Transverse colon (tissue), 4 donors: ENCODE results near the gene DNAL4. TPM values are rescaled to one million over a fixed set of nuclear protein-coding genes. Genes with fewer than 3 reads are reported as not detected.

Source experiments
- DNase-seq: peaks from one replicate; pipeline ENCODE4 v3.0.0-alpha.2; 2019
- H3K27ac ChIP-seq, 4 donors: fragments of 200-600 bp; sonication (generic); 2 replicates each; pipeline ENCODE4 v1.5.1; 2016 to 2018; ENCODE audit warnings: inconsistent platforms in 4 of 4
- H3K27me3 ChIP-seq: fragments of 200-600 bp; sonication (generic); 2 replicates; pipeline ENCODE4 v1.5.1; 2017; ENCODE audit warnings: inconsistent platforms
- H3K36me3 ChIP-seq, 4 donors: fragments of 200-600 bp; sonication (generic); 2 replicates each; pipeline ENCODE4 v1.5.1; 2017 to 2019; ENCODE audit warnings: inconsistent platforms in 4 of 4
- H3K4me1 ChIP-seq, 4 donors: fragments of 200-600 bp; sonication (generic); 2 replicates each; pipeline ENCODE4 v1.5.1; 2017 to 2020; ENCODE audit warnings: inconsistent platforms in 4 of 4
- H3K4me3 ChIP-seq, 4 donors: fragments of 200-600 bp; sonication (generic); 1 replicate in 1 of 4; 2 replicates in 3 of 4; pipeline versions ENCODE4 v1.5.1 to v1.6.1; 2017 to 2019; ENCODE audit warnings: inconsistent platforms in 4 of 4
- H3K9me3 ChIP-seq, 2 donors: fragments of 200-600 bp; sonication (generic); 2 replicates each; pipeline ENCODE4 v1.5.1; 2017 to 2019; ENCODE audit warnings: inconsistent platforms in 2 of 2
- CTCF ChIP-seq, 5 experiments: fragments of 200-600 bp in 3 of 5; fragments of 450-650 bp in 2 of 5; sonication (generic) in 3 of 5; IDR thresholded peaks; 1 replicate in 2 of 5; 2 replicates in 3 of 5; pipeline ENCODE4 v1.5.1; 2016 to 2017; ENCODE audit warnings: antibody characterized with exemption in 5 of 5, inconsistent platforms in 3 of 5, mild to moderate bottlenecking in 2 of 5, moderate library complexity in 1 of 5
- EP300 ChIP-seq: sonication (generic); formaldehyde crosslinking; IDR thresholded peaks from one replicate; pipeline ENCODE4 v1.6.1; 2017; ENCODE audit warnings: antibody characterized with exemption, low read depth
- POLR2A ChIP-seq: fragments of 450-650 bp; IDR thresholded peaks from one replicate; pipeline ENCODE4 v1.6.1; 2016; ENCODE audit warnings: antibody characterized with exemption, mild to moderate bottlenecking, moderate library complexity
- POLR2AphosphoS5 ChIP-seq, 3 donors: sonication (generic); formaldehyde crosslinking; IDR thresholded peaks; one replicate each; pipeline ENCODE4 v1.6.1; 2016; ENCODE audit warnings: antibody characterized with exemption in 3 of 3
- WGBS, 2 donors: methylation state at CpG; one replicate each; pipeline ENCODE4 v1.1.5; 2018; ENCODE audit warnings: low coverage in 1 of 2; 5-methylcytosine and 5-hydroxymethylcytosine counted together
- in situ Hi-C, 4 donors: fragments of 200-750 bp; cut with MboI; loops; one replicate each; pipeline versions ENCODE4 v1.15.0 to v1.15.1; 2017; ENCODE audit warnings: low sequenced_read_pairs in 3 of 4, low pct_ligation_motif_present in 1 of 4, low pct_unique_long_range_greater_than_20kb in 1 of 4
- intact Hi-C: fragments of 100-400 bp; cut with DNase I; formaldehyde crosslinking; loops from one replicate; pipeline ENCODE4 v1.15.1; 2023; ENCODE audit warnings: low total_unique reads
- total RNA-seq, 4 donors: library from RNA; depleted of rRNA; stranded (reverse); fragments of >200 nt; gene quantifications; one replicate each; pipeline ENCODE4 v1.1.0, GENCODE V29; 2016

DNAL4 gene
- total RNA-seq, 4 donors from 2014 or later: 13.8 to 39.0 (median 19.3) TPM

DNA sequence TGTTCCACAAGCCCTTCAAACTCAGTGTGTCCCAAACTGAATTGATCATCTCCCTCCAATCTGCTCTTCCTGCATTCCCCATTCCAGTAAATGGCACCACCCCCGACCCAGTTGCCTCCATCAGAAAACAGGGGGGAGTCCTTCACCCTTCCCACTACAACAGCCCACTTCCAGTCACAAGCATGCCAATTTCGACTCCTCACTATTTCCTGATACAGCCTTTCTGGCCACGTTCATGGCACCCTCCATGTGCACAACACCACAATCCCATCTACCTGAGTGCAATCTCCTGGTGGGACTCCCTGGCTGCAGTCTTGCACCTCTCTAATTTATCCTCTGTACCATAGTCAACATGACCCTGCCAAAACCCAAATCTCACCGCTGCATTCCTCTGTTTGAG lies 1.6 kb upstream of the DNAL4 start:
- H3K27ac ChIP-seq: no peak overlapping the region
- no peak for DNase-seq
- H3K36me3 ChIP-seq: no peaks in the 10 kb centered on the region
- peaks cover 3 to 12% (median 8%) of the 10 kb centered on the region in 4 donors for H3K4me1 ChIP-seq
- H3K27me3 ChIP-seq: no peaks in the 10 kb centered on the region
- no peak for TF ChIP-seq POLR2AphosphoS5 (IDR thresholded peaks at IDR 0.05)
- TF ChIP-seq POLR2A: no peak
- no peaks in the 10 kb centered on the region for H3K9me3 ChIP-seq
- intact Hi-C loops (loop anchor here (10.0 kb wide), 1 partner anchor 49 kb away; the partner anchor contains the start of gene NPTXR), in situ Hi-C loops (no loop called here)
- H3K4me3 ChIP-seq: no peak overlapping the region
- 67 to 83% methylated on average over 2 to 4 of the region's 4 CpGs for WGBS, 2 donors

DNA sequence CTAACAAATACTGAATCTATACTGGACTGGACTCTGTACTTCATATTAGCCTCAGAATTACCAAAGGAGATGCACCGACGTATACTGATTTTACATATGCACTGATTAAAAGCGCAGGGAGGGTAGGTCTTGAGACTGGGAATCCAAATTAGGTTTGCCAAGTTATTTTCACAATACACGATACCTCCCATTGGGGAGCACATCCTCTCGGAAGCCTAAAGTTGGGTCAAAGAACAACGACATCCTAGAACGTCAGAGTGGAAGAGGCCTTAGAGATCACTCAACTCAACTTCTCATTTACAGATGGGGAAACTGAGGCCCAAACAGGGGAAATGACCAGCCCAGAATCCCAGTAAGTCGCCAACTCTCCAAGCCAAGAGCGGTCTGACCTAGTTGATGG lies 626 bp downstream of the DNAL4 start:
- no peak for DNase-seq
- Histone ChIP-seq H3K27me3 (no peaks in the 10 kb centered on the region), H3K27ac (peak overlapping the region; percentile 72 to 89 (median 82)), H3K9me3 (no peaks in the 10 kb centered on the region), H3K4me1 (peaks cover 3 to 21% (median 13%) of the 10 kb centered on the region in 4 donors), H3K4me3 (peak overlapping the region; percentile 60 to 88 (median 72)), H3K36me3 (no peaks in the 10 kb centered on the region)
- 21 to 29% methylated on average over 6 to 9 of the region's 9 CpGs for WGBS, 2 donors
- in situ Hi-C loops (no loop called here), intact Hi-C loops (loop anchor here (10.0 kb wide), 1 partner anchor 51 kb away; the partner anchor contains the start of gene NPTXR)
- TF ChIP-seq POLR2AphosphoS5 (IDR thresholded peaks at IDR 0.05): no peak
- TF ChIP-seq POLR2A: no peak
- TF ChIP-seq EP300: no peak
- TF ChIP-seq CTCF (IDR thresholded peaks at IDR 0.05): no peak

- Histone ChIP-seq H3K36me3 (no peaks in the 10 kb centered on the region), H3K4me1 (peaks cover 3 to 25% (median 15%) of the 10 kb centered on the region in 4 donors), H3K4me3 (peak overlapping the region in 1 of 4 donors; percentile 68), H3K9me3 (no peaks in the 10 kb centered on the region), H3K27me3 (no peaks in the 10 kb centered on the region), H3K27ac (peak overlapping the region in 3 of 4 donors; percentile 72 to 89 (median 83))
- 59 to 64% methylated on average over 4 of the region's 4 CpGs for WGBS, 2 donors
- DNase-seq: no peak
- TF ChIP-seq CTCF (IDR thresholded peaks at IDR 0.05) (no peak), POLR2AphosphoS5 (IDR thresholded peaks at IDR 0.05) (no peak), EP300 (no peak), POLR2A (no peak)
- intact Hi-C loops (loop anchor here (10.0 kb wide), 1 partner anchor 52 kb away; the partner anchor contains the start of gene NPTXR), in situ Hi-C loops (no loop called here)
Measured at GRCh38 chr22:38792833-38793232, 1.1 kb downstream of the DNAL4 start.

- DNase-seq: no peak
- Histone ChIP-seq H3K27ac (no peak overlapping the region), H3K4me1 (peaks cover 3 to 25% (median 16%) of the 10 kb centered on the region in 4 donors), H3K36me3 (no peaks in the 10 kb centered on the region), H3K4me3 (no peak overlapping the region), H3K9me3 (no peaks in the 10 kb centered on the region), H3K27me3 (no peaks in the 10 kb centered on the region)
- in situ Hi-C loops (no loop called here), intact Hi-C loops (loop anchor here (5.0 to 10.0 kb wide), 2 partner anchors 55 to 1543 kb away; partner anchors contain the start of gene NPTXR)
- 90 to 93% methylated on average over 3 to 4 of the region's 4 CpGs for WGBS, 2 donors
- TF ChIP-seq POLR2A (no peak), EP300 (no peak), POLR2AphosphoS5 (IDR thresholded peaks at IDR 0.05) (no peak), CTCF (IDR thresholded peaks at IDR 0.05) (no peak)
Measured at GRCh38 chr22:38789606-38790005, 4.3 kb downstream of the DNAL4 start.
